Inflammatory macrophage (primary cell): ENCODE data around the gene RBMS3.
"Not testable (repeated sequence)": the region's sequence is repeated elsewhere in the genome, so short reads cannot be mapped to it uniquely, and the experiment has no call there.

Experiments used
- DNase-seq, 2 donors: peaks; one replicate each; pipeline ENCODE4 v3.0.0-alpha.2; 2020 to 2022

Gene RBMS3

GRCh38 chr3:29637068-29637467 lies 356.2 kb downstream of the RBMS3 start:
- no peak for DNase-seq

DNA sequence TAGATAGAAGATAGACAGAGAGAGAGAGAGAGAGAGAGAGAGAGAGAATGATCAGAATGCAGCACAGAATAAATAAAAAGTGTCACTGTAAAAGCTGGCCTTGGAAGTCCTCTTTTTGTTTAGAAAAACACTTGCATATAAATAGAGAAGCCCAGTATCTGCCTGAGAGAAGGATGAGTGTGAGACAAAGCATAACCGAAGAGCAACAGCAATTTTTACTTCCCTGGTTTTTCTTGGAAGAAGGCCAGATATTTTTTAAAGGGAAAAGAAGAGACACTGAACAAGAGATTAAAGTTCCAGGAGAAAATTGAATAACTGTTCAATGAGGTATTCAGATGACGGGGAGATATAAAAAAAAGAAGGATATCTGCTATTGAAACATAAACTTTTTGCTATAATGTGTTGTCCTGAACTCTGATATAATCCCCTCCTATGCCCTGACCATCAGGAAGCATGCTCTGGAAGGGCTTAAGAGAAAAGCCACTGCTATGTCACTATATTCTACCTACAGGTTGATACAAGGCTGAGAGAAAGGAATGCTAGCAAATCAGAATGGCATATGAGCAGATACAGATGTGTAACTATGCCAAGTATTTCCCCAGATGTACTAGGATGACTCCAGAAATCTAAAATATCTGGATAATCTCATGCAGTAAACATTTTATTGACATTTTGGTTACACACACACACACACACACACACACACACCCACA lies 358.9 kb downstream of the RBMS3 start:
- DNase-seq, result no peak

- no peak for DNase-seq
These were observed 361.6 kb downstream of the RBMS3 start for GRCh38 chr3:29642393-29643033.

- DNase-seq, result no peak
These were observed 362.2 kb downstream of the RBMS3 start for GRCh38 chr3:29643034-29643425.

DNA sequence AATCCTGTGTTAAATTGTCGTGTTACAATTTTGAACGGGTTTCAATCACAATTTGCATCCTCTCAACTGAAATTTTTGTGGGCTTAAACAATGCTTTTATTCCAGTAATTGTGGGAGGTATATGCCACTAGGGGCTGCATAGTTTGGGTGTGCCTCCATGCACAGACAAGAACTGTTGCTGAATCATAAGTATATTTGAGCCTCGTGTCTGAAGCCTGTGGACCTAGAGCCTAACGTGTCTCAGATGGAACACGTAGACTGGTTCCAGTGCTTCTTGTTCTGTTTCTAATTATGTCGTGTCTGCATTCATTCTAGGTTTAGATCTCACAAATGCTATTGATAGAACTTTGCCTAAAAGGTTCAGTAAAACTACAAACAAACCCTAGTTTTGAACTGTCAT lies 363.4 kb downstream of the RBMS3 start:
- no peak for DNase-seq

GRCh38 chr3:29644956-29645636 lies 364.2 kb downstream of the RBMS3 start:
- no peak for DNase-seq

DNA sequence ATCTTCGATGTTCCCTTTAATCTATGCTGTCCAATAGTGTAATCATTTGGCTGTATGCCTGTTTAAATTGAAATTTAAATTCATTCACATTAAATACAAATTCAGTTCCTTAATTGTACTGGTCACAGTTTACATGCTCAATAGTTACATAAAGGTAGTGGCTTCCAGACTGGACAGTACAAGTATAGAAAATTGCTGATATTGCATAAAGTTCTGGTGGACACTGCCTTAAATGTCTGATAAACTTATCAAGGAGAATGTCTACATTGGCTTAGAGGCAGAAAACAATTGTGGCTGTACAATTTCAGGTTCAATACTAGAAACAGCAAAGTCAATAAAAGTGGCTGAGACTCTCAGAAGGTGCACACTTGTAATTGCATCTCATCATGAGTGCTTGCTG lies 365.2 kb downstream of the RBMS3 start:
- DNase-seq, result no peak

GRCh38 chr3:29649815-29650547 lies 369.1 kb downstream of the RBMS3 start:
- peak; percentile 13 to 23 for DNase-seq

GRCh38 chr3:29653680-29654079 lies 372.8 kb downstream of the RBMS3 start:
- DNase-seq, result no peak

DNA sequence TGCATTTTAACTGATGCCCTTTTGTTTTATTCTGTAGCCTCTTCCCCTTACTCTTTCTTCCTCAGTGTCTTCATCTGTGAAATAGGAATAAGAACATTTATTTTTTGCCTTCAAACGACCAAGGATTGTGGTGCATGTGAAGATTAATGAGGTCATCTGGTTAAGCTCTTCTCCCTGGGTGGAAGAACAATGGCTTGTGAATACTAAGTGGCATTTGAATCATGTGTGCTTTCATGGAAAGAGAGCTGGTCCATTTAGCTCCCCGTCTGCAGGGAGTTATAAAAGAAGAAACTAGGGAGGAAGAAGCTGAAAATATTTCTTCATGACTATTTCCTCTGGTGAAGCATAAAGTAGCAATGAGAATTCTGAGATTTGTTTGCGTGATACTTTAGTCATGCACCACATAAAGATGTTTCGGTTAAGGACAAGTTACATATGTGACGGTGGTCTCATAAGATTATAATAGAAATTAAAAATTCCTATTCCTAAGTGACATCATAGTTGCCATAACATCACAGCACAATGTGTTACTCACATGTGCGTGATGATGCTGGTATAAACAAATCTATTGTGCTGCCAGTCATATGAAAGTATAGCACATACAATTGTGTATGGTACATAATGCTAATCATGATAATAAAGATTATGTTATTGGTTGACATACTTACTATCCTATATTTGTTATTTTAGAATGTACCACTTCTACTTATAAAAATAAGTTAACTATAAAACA lies 374.3 kb downstream of the RBMS3 start:
- DNase-seq, result no peak

GRCh38 chr3:29665688-29666087 lies 384.8 kb downstream of the RBMS3 start:
- DNase-seq, result no peak

GRCh38 chr3:29668233-29668632 lies 387.4 kb downstream of the RBMS3 start:
- no peak for DNase-seq

- DNase-seq, result no peak
These were observed 387.9 kb downstream of the RBMS3 start for GRCh38 chr3:29668728-29669127.

- not testable (repeated sequence) for DNase-seq
These were observed 389.6 kb downstream of the RBMS3 start for GRCh38 chr3:29670476-29670875.

DNA sequence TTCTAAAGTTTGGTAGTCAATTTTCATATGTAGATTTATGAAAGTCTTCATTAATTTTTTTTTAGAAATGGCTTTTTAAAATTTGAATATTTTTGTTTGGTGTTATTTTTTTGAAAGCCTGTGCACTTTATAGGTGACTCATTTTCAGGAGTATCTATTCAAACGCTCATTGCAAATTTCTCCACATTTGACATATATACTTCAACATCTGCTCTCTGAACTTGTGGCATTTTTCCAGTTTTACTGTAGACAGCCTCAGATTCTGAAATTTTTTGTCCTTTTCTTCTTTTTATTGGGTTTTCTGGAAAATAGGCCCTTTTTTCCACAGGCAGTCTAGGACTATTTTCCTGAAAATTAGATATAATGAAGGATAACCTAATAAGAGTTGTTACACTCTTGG lies 396.6 kb downstream of the RBMS3 start:
- DNase-seq, result no peak

- DNase-seq, result no peak
These were observed 399.1 kb downstream of the RBMS3 start for GRCh38 chr3:29679944-29680343.

DNA sequence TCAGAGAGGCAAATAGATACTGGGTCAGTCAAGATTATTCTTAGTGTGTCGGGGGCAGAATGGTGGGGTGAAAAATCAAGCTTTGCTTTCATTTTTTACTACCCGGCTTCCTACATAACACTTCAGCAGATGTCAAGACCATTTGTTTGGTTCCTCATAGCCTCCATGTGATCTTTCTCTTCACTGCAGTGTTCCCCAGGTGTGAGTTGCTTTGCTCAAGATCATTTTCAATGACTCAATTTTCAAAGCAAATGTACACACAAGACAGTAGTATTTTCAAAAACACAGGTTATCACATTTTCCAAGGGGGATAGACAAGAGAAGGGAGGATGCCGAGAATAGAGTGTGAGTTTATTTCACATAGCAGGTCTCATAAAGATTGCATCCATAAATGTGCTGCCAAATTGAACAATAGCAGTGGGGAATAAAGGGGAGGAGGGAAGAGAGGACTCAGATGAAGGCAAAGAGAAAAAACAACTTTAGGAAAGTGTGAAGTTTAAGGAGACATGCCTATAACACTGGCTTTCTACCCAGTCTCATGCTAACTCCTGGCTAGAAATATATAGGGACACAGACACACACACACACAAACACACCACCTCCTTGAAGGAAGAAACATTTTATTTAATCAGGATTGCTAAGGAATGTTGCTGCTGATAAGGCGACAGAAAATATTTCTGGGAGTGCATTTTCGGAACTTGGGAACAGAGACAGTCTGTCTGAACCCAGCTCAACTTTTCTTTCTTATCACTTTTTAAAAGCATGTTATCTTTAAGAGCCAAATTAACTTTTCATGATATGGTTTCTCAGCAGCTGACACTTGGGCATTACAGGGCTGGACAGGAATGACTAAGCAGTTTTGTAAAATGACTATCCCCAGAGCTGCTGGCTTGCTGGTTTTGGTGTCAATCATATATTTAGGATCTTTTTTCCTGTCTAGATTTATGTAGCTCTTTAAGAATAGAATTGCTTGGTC lies 402.4 kb downstream of the RBMS3 start:
- DNase-seq, result no peak

GRCh38 chr3:29686889-29687592 lies 406.2 kb downstream of the RBMS3 start:
- DNase-seq, result no peak

GRCh38 chr3:29690686-29691353 lies 409.9 kb downstream of the RBMS3 start:
- no peak for DNase-seq

DNA sequence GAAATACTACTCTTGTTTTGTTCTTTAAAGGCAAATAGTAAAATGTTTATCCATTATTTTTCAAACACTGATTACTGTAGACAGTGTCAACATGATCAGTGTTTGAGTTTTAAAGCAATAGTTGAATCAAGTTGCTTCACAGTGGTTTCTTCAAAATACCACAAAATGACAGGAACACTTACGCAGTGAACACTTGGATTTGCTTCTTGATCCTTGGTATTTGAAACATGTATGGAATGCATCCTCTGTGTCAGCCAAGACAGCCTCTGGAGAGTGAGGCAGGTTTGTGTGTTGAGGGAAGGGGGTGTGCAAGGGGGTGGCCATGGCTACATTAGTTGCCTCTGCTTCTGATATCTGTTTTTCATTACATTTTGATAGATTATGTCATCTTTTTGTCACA lies 413.0 kb downstream of the RBMS3 start:
- DNase-seq, result no peak
